Measurements from ENCODE around the gene COMTD1. TPM values are rescaled to one million over a fixed set of nuclear protein-coding genes. Genes with fewer than 3 reads are reported as not detected.

Gene COMTD1
- polyA plus RNA-seq, 4 donors, result 54.0 to 510 (median 228) TPM

DNA sequence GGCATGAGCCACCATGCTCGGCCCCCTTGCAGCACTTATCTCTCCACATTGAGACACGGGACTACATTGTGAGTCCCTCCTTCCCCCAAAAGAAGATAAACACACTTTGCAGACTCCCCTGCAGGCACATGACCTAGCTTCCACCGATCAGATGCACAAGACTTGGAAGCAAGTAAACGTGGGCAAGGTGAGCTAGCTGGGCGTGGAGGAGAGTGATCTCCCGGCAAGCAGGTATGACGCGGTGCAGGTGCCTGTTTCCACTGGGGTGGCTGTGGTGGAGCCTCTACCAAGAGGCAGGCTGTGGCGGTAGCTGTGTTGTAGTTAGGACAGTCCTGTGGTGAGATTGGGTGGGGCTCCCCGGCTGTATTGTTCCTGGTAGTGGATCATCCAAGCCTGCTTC lies 7.7 kb upstream of the COMTD1 start:
- Histone ChIP-seq H3K4me3 (ENCODE audit: low read depth in 1 of 3, low read length in 3 of 3) (no peak overlapping the region), H3K9me3 (ENCODE audit: control insufficient read depth in 2 of 2, insufficient read depth in 1 of 2, low read depth in 1 of 2, low read length in 1 of 2) (peaks cover 0 to 4% of the 10 kb centered on the region in 2 donors), H3K4me1 (ENCODE audit: control insufficient read depth in 3 of 3, insufficient read depth in 2 of 3, low read depth in 1 of 3, low read length in 2 of 3) (peaks cover 0 to 42% (median 11%) of the 10 kb centered on the region in 3 donors), H3K36me3 (ENCODE audit: control insufficient read depth in 3 of 3, insufficient read depth in 2 of 3, low read depth in 1 of 3, low read length in 3 of 3) (no peaks in the 10 kb centered on the region), H3K27me3 (ENCODE audit: control insufficient read depth in 3 of 3, insufficient read depth in 3 of 3, low read length in 3 of 3) (no peaks in the 10 kb centered on the region), H3K27ac (ENCODE audit: low read depth in 1 of 3, low read length in 2 of 3) (no peak overlapping the region)
- 40 to 74% (median 56%) methylated on average over 10 of the region's 10 CpGs for WGBS, 3 donors
- FAIRE-seq, result no peak
- peak in 1 of 2 donors; percentile 49 for DNase-seq

DNA sequence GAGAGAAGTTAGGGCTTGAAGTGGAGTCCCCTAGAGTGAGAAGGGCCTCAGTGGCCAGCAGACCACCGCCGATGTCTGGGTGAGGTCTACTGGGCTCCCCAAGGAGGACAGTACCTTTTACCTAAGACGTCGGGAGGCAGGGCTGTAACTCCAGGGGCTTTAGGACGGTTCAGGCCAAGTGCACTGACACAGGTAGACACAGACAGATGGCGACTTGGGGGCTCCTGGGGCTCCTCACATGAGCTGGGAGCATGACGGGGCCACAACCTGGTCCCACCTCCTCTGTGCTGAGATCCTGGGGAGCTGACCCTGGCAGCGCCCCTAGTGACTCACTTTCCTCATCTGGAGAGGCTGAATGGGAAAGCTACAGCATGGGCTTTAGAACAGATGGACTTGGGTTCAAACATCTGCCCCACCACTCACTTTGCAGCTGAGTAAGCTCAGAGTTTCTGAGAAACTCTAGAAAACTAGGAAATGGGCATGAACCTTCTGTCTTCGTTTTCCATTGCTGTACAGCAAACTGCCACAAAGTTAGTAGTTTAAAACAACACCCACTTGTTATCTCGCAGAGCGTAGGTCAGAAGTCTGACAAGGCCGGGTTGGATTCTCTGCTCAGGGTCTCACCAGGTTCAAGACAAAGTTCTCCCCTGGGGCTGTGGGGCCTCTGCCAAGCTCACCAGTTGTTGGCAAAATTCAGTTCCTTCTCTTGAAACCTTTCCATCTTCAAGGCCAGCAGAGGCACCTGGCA lies 4.7 kb upstream of the COMTD1 start:
- WGBS, 3 donors, result 70 to 82% (median 70%) methylated on average over 12 of the region's 12 CpGs
- Histone ChIP-seq H3K4me3 (ENCODE audit: low read depth in 1 of 3, low read length in 3 of 3) (no peak overlapping the region), H3K9me3 (ENCODE audit: control insufficient read depth in 2 of 2, insufficient read depth in 1 of 2, low read depth in 1 of 2, low read length in 1 of 2) (peaks cover 0 to 4% of the 10 kb centered on the region in 2 donors), H3K27ac (ENCODE audit: low read depth in 1 of 3, low read length in 2 of 3) (peak overlapping the region in 2 of 3 donors; percentile 51 to 75), H3K27me3 (ENCODE audit: control insufficient read depth in 3 of 3, insufficient read depth in 3 of 3, low read length in 3 of 3) (no peaks in the 10 kb centered on the region), H3K4me1 (ENCODE audit: control insufficient read depth in 3 of 3, insufficient read depth in 2 of 3, low read depth in 1 of 3, low read length in 2 of 3) (peaks cover 3 to 54% (median 11%) of the 10 kb centered on the region in 3 donors), H3K36me3 (ENCODE audit: control insufficient read depth in 3 of 3, insufficient read depth in 2 of 3, low read depth in 1 of 3, low read length in 3 of 3) (no peaks in the 10 kb centered on the region)
- FAIRE-seq (no peak), DNase-seq (peak; percentile 61 to 66)

DNA sequence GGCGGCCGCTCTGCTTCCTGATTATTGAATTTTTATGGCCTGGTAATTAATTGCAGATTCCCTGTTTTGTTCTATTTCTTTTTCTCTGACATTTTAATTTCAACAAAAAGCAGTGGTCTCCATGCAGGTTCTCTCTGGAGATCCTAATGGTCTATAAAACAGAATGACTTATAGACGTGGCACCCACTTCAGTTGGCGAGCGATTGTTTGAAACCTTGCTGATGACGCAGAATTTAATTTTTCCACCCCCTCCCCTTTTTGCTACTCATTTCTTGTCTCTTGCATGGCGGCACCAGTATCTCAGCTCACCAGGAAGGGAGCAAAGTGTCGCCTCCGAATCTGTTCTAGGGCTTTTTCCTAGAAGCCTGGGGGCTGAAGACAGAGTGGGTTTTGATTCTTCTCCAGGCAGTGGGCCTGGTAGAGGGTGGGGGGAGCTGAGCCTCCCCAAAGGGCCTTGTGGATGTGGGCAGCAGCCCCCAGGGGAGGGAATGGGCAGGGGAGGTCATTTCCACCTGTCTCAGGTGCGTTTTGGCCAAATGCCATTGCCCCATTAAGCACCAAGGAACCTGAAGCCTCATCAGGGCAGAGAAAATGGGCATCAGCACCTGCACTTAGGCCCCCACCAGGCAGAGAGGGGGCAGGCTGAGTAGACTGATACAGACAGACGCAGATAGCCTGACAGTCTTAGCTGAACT lies 3.5 kb upstream of the COMTD1 start:
- Histone ChIP-seq H3K9me3 (ENCODE audit: control insufficient read depth in 2 of 2, insufficient read depth in 1 of 2, low read depth in 1 of 2, low read length in 1 of 2) (peaks cover 0 to 4% of the 10 kb centered on the region in 2 donors), H3K4me1 (ENCODE audit: control insufficient read depth in 3 of 3, insufficient read depth in 2 of 3, low read depth in 1 of 3, low read length in 2 of 3) (peaks cover 2 to 47% (median 3%) of the 10 kb centered on the region in 3 donors), H3K36me3 (ENCODE audit: control insufficient read depth in 3 of 3, insufficient read depth in 2 of 3, low read depth in 1 of 3, low read length in 3 of 3) (no peaks in the 10 kb centered on the region), H3K27me3 (ENCODE audit: control insufficient read depth in 3 of 3, insufficient read depth in 3 of 3, low read length in 3 of 3) (no peaks in the 10 kb centered on the region), H3K27ac (ENCODE audit: low read depth in 1 of 3, low read length in 2 of 3) (no peak overlapping the region), H3K4me3 (ENCODE audit: low read depth in 1 of 3, low read length in 3 of 3) (no peak overlapping the region)
- WGBS, 3 donors, result 89 to 93% (median 90%) methylated on average over 11 of the region's 11 CpGs
- no peak for FAIRE-seq
- no peak for DNase-seq

DNA sequence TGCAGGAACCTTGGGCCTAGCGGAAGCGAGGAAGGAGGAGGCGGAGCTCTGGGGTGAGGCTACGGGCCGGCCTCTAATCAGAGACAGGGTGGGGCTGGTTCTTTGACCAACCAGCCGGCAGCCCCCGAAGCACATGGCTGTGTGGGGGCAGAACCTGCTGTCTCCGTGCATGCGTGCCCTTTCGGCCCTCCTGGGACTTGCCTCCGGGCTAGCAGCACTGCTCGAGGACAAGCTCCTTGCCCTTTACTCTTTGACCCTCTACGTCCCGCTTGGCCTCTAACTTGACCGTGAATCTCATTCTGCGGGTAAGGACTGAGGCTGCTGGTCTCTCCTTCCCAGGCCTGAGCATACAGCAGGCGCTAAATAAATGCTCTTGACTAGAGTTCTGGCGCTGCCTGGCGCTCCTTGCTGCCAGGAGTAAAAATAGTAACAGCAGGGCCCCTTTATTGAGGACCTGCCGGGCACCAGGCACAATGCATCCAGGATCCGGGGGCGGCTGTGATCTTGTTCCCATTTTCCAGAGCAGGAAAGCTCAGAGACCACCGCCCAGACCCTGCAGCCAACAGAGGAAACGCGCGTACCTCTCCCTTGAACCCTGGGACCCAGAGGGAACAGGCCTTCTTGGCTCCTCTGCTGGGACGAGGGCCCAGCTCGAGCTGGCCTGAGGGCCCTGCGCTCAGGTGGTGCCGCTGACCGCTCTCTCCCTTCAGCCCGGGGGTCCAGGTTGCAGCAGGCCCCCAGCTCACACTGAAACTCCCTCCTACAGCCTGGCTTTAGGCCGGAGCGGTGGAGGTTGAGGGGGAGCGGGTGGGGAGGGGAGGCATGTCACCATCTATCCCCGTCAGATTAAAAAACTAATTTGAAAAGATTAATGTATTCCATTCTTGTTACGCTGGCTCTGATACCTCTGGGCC lies 2.7 kb upstream of the COMTD1 start:
- no peaks in the 10 kb centered on the region for H3K27me3 ChIP-seq (ENCODE audit: control insufficient read depth in 3 of 3, insufficient read depth in 3 of 3, low read length in 3 of 3)
- H3K36me3 ChIP-seq (ENCODE audit: control insufficient read depth in 3 of 3, insufficient read depth in 2 of 3, low read depth in 1 of 3, low read length in 3 of 3), result peaks cover 0 to 5% (median 0%) of the 10 kb centered on the region in 3 donors
- WGBS, 3 donors, result 68 to 89% (median 68%) methylated on average over 31 to 37 of the region's 37 CpGs
- FAIRE-seq (no peak), DNase-seq (peak in 1 of 2 donors; percentile 87)
- peak overlapping the region in 1 of 3 donors; percentile 75 for H3K27ac ChIP-seq (ENCODE audit: low read depth in 1 of 3, low read length in 2 of 3)
- H3K9me3 ChIP-seq (ENCODE audit: control insufficient read depth in 2 of 2, insufficient read depth in 1 of 2, low read depth in 1 of 2, low read length in 1 of 2), result no peaks in the 10 kb centered on the region
- H3K4me3 ChIP-seq (ENCODE audit: low read depth in 1 of 3, low read length in 3 of 3), result no peak overlapping the region
- peaks cover 2 to 46% (median 3%) of the 10 kb centered on the region in 3 donors for H3K4me1 ChIP-seq (ENCODE audit: control insufficient read depth in 3 of 3, insufficient read depth in 2 of 3, low read depth in 1 of 3, low read length in 2 of 3)

DNA sequence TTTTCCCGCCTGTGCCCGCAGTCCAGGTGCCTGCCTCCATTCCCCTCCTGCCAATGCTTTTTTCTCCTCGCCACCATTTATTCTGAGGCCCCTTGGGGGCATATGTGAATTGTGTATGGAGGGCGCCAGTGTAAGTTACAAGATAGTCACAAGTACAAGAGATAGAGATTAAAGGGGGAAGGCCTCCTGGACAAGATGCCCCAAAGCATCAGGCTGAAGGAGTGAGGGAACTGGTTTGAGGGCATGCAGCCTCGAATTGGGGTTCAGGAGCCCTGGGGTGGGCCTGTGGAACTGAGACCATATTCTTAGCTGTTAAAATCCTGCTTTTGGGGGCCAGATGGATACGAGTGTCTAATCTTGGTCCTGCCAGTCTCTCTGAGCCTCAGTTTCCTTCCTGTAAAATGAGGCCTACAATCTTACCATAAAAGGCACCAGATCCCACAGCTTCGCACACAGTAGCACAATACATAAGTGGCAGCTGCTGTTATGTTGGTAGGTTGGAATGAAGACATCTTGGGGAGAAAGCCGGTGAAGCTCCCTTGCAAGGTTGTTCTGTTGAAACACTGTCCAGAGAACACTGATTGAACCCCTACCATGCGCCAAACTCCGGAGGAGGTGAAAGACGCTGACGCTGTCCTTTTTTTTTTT lies 545 bp upstream of the COMTD1 start:
- Histone ChIP-seq H3K27ac (ENCODE audit: low read depth in 1 of 3, low read length in 2 of 3) (peak overlapping the region; percentile 3 to 74 (median 50)), H3K4me1 (ENCODE audit: control insufficient read depth in 3 of 3, insufficient read depth in 2 of 3, low read depth in 1 of 3, low read length in 2 of 3) (peaks cover 2 to 46% (median 3%) of the 10 kb centered on the region in 3 donors), H3K36me3 (ENCODE audit: control insufficient read depth in 3 of 3, insufficient read depth in 2 of 3, low read depth in 1 of 3, low read length in 3 of 3) (peaks cover 6 to 24% (median 15%) of the 10 kb centered on the region in 3 donors), H3K4me3 (ENCODE audit: low read depth in 1 of 3, low read length in 3 of 3) (no peak overlapping the region), H3K27me3 (ENCODE audit: control insufficient read depth in 3 of 3, insufficient read depth in 3 of 3, low read length in 3 of 3) (no peaks in the 10 kb centered on the region), H3K9me3 (ENCODE audit: control insufficient read depth in 2 of 2, insufficient read depth in 1 of 2, low read depth in 1 of 2, low read length in 1 of 2) (no peaks in the 10 kb centered on the region)
- DNase-seq, result no peak
- WGBS, 3 donors, result 47 to 53% (median 51%) methylated on average over 12 of the region's 12 CpGs
- FAIRE-seq, result no peak

GRCh38 chr10:75234683-75235374 lies 928 bp downstream of the COMTD1 start:
- 0 to 1% (median 1%) methylated on average over 44 to 62 of the region's 62 CpGs for WGBS, 3 donors
- FAIRE-seq (no peak), DNase-seq (peak in 1 of 2 donors; percentile 57)

GRCh38 chr10:75234017-75234682 lies 1.6 kb downstream of the COMTD1 start:
- Histone ChIP-seq H3K36me3 (ENCODE audit: control insufficient read depth in 3 of 3, insufficient read depth in 2 of 3, low read depth in 1 of 3, low read length in 3 of 3) (peaks cover 6 to 26% (median 17%) of the 10 kb centered on the region in 3 donors), H3K4me3 (ENCODE audit: low read depth in 1 of 3, low read length in 3 of 3) (peak overlapping the region; percentile 66 to 79 (median 75)), H3K27me3 (ENCODE audit: control insufficient read depth in 3 of 3, insufficient read depth in 3 of 3, low read length in 3 of 3) (no peaks in the 10 kb centered on the region), H3K4me1 (ENCODE audit: control insufficient read depth in 3 of 3, insufficient read depth in 2 of 3, low read depth in 1 of 3, low read length in 2 of 3) (peaks cover 0 to 36% (median 3%) of the 10 kb centered on the region in 3 donors), H3K9me3 (ENCODE audit: control insufficient read depth in 2 of 2, insufficient read depth in 1 of 2, low read depth in 1 of 2, low read length in 1 of 2) (no peaks in the 10 kb centered on the region), H3K27ac (ENCODE audit: low read depth in 1 of 3, low read length in 2 of 3) (peak overlapping the region; percentile 81 to 100 (median 94))
- FAIRE-seq, result no peak
- peak; percentile 97 for DNase-seq
- WGBS, 3 donors, result 1 to 4% (median 2%) methylated on average over 37 to 48 of the region's 48 CpGs

More at GRCh38 chr10:75234683-75235374, 928 bp downstream of the COMTD1 start:
- H3K27ac ChIP-seq (ENCODE audit: low read depth in 1 of 3, low read length in 2 of 3), result peak overlapping the region; percentile 81 to 100 (median 94)
- H3K9me3 ChIP-seq (ENCODE audit: control insufficient read depth in 2 of 2, insufficient read depth in 1 of 2, low read depth in 1 of 2, low read length in 1 of 2), result no peaks in the 10 kb centered on the region
- H3K27me3 ChIP-seq (ENCODE audit: control insufficient read depth in 3 of 3, insufficient read depth in 3 of 3, low read length in 3 of 3), result no peaks in the 10 kb centered on the region
- H3K4me1 ChIP-seq (ENCODE audit: control insufficient read depth in 3 of 3, insufficient read depth in 2 of 3, low read depth in 1 of 3, low read length in 2 of 3), result peaks cover 0 to 36% (median 3%) of the 10 kb centered on the region in 3 donors
- peak overlapping the region; percentile 66 to 79 (median 75) for H3K4me3 ChIP-seq (ENCODE audit: low read depth in 1 of 3, low read length in 3 of 3)
- peaks cover 6 to 26% (median 16%) of the 10 kb centered on the region in 3 donors for H3K36me3 ChIP-seq (ENCODE audit: control insufficient read depth in 3 of 3, insufficient read depth in 2 of 3, low read depth in 1 of 3, low read length in 3 of 3)

Measured in small intestine (tissue), 7 donors.